Fibroblast of lung (primary cell): ENCODE results near the gene FPR2.

Source experiments
- EZH2 ChIP-seq: IDR thresholded peaks from 2 replicates; pipeline ENCODE4 v1.5.1; 2012; ENCODE audit warnings: low read length, control low read depth, mild to moderate bottlenecking; ENCODE audit errors: missing control alignments
- TF ChIP-seq, protein P1 (sequence below), 2 donors: IDR thresholded peaks in 1 of 2; conservative IDR thresholded peaks in 1 of 2; 1 replicate in 1 of 2; 2 replicates in 1 of 2; pipeline ENCODE4 v1.5.1; 2011 to 2012; ENCODE audit warnings: low read length in 2 of 2, control low read depth in 1 of 2, inconsistent platforms in 1 of 2, low read depth in 1 of 2, mild to moderate bottlenecking in 1 of 2

- TF ChIP-seq, protein P1, sequence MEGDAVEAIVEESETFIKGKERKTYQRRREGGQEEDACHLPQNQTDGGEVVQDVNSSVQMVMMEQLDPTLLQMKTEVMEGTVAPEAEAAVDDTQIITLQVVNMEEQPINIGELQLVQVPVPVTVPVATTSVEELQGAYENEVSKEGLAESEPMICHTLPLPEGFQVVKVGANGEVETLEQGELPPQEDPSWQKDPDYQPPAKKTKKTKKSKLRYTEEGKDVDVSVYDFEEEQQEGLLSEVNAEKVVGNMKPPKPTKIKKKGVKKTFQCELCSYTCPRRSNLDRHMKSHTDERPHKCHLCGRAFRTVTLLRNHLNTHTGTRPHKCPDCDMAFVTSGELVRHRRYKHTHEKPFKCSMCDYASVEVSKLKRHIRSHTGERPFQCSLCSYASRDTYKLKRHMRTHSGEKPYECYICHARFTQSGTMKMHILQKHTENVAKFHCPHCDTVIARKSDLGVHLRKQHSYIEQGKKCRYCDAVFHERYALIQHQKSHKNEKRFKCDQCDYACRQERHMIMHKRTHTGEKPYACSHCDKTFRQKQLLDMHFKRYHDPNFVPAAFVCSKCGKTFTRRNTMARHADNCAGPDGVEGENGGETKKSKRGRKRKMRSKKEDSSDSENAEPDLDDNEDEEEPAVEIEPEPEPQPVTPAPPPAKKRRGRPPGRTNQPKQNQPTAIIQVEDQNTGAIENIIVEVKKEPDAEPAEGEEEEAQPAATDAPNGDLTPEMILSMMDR (conservative IDR thresholded peaks at IDR 0.05 in 1 of 2, IDR thresholded peaks at IDR 0.05 in 1 of 2; ENCODE audit: low read depth in 1 of 2, low read length in 2 of 2): no peak
- TF ChIP-seq EZH2: no peak
Measured at GRCh38 chr19:51807111-51807701, 46.2 kb downstream of the FPR2 start.
